Measurements from ENCODE around the gene TM4SF20.

DNA sequence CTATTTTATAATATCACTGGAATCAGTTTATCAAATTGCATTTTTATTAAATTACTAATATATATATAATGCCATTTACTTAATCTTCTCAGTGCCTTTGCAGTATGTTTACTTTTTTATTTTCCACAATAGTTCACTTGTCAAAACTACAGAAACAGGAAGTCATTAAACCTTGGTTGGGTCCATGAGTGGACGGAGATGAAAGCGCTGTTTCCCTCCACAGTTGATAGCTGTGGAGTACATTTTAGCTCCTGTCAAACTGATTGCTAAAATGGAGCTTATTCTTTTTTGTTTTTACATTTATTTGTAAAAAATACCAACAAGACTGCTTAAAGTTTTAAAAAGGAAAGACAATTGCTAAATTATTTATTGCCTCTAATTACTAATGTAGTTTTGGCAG, 34.9 kb downstream of the TM4SF20 start:
- TF ChIP-seq CTCF (IDR thresholded peaks at IDR 0.05) (no peak), POLR2A (IDR thresholded peaks at IDR 0.05) (no peak)

All from sigmoid colon (tissue), 3 donors.